Measurements from ENCODE around the gene NAV2. TPM values are rescaled to one million over a fixed set of nuclear protein-coding genes. Genes with fewer than 3 reads are reported as not detected.
A peak's percentile ranks its signal among the peaks of the same experiment; 100 is the strongest.

Gene NAV2
- polyA plus RNA-seq, 1 donor (not counting 4 experiments of a cell fraction or from before 2014, with no cell fraction given): 4.0 TPM

- Histone ChIP-seq H3K4me1 (ENCODE audit: control insufficient read depth, extremely low read depth, insufficient read depth, low read length) (peaks cover 29% of the 10 kb centered on the region), H4K20me1 (ENCODE audit: control insufficient read depth, extremely low read depth, insufficient read depth, low read length) (no peaks in the 10 kb centered on the region), H3K27me3 (ENCODE audit: control insufficient read depth, extremely low read depth, insufficient read depth, low read length) (no peaks in the 10 kb centered on the region), H3K9ac (ENCODE audit: control insufficient read depth, extremely low read depth, insufficient read depth, low read length) (no peak overlapping the region), H3K4me2 (ENCODE audit: control insufficient read depth, extremely low read depth, insufficient read depth, low read depth, low read length) (no peak overlapping the region), H3K9me1 (ENCODE audit: control insufficient read depth, extremely low read depth, insufficient read depth, low read length) (no peaks in the 10 kb centered on the region), H3K27ac (ENCODE audit: control insufficient read depth, insufficient read depth, low read length) (no peak overlapping the region), H2AFZ (ENCODE audit: control insufficient read depth, low read length) (no peak overlapping the region), H3K79me2 (ENCODE audit: control insufficient read depth, insufficient read depth, low read length) (no peaks in the 10 kb centered on the region), H3K9me3 (ENCODE audit: control insufficient read depth, low read depth, low read length) (no peaks in the 10 kb centered on the region), H3K36me3 (ENCODE audit: control insufficient read depth in 2 of 2, extremely low read depth in 1 of 2, insufficient read depth in 2 of 2, low read length in 2 of 2) (no peaks in the 10 kb centered on the region), H3K4me3 (ENCODE audit: control insufficient read depth in 2 of 3, extremely low read depth in 1 of 3, insufficient read depth in 2 of 3, low read depth in 1 of 3, low read length in 3 of 3) (no peak overlapping the region)
- no peak for FAIRE-seq
- dilution Hi-C loops (cut with MboI; ENCODE audit: extremely low pct_ligation_motif_present, low sequenced_read_pairs): no loop called here
- TF ChIP-seq EZH2 (IDR thresholded peaks at IDR 0.05; ENCODE audit: low read length): no peak
- no peak for DNase-seq (ENCODE audit: low read depth, low spot score)
These were observed 296.4 kb downstream of the NAV2 start for GRCh38 chr11:20008871-20009644.

- peak overlapping the region; percentile 67 for H3K4me2 ChIP-seq (ENCODE audit: control insufficient read depth, extremely low read depth, insufficient read depth, low read depth, low read length)
These were observed 297.7 kb downstream of the NAV2 start for GRCh38 chr11:20010156-20010850.

More at GRCh38 chr11:20010156-20010850, 297.7 kb downstream of the NAV2 start:
- peaks cover 29% of the 10 kb centered on the region for H3K4me1 ChIP-seq (ENCODE audit: control insufficient read depth, extremely low read depth, insufficient read depth, low read length)
- H3K9ac ChIP-seq (ENCODE audit: control insufficient read depth, extremely low read depth, insufficient read depth, low read length): peak overlapping the region; percentile 68
- no peaks in the 10 kb centered on the region for H3K27me3 ChIP-seq (ENCODE audit: control insufficient read depth, extremely low read depth, insufficient read depth, low read length)
- no peaks in the 10 kb centered on the region for H3K9me3 ChIP-seq (ENCODE audit: control insufficient read depth, low read depth, low read length)
- no peaks in the 10 kb centered on the region for H4K20me1 ChIP-seq (ENCODE audit: control insufficient read depth, extremely low read depth, insufficient read depth, low read length)
- dilution Hi-C loops (cut with MboI; ENCODE audit: extremely low pct_ligation_motif_present, low sequenced_read_pairs): no loop called here
- FAIRE-seq: no peak
- no peaks in the 10 kb centered on the region for H3K36me3 ChIP-seq (ENCODE audit: control insufficient read depth in 2 of 2, extremely low read depth in 1 of 2, insufficient read depth in 2 of 2, low read length in 2 of 2)
- H3K4me3 ChIP-seq (ENCODE audit: control insufficient read depth in 2 of 3, extremely low read depth in 1 of 3, insufficient read depth in 2 of 3, low read depth in 1 of 3, low read length in 3 of 3): no peak overlapping the region
- H3K27ac ChIP-seq (ENCODE audit: control insufficient read depth, insufficient read depth, low read length): peak overlapping the region; percentile 93
- DNase-seq (ENCODE audit: low read depth, low spot score): no peak
- H3K9me1 ChIP-seq (ENCODE audit: control insufficient read depth, extremely low read depth, insufficient read depth, low read length): no peaks in the 10 kb centered on the region
- H3K79me2 ChIP-seq (ENCODE audit: control insufficient read depth, insufficient read depth, low read length): no peaks in the 10 kb centered on the region
- TF ChIP-seq CTCF (optimal IDR thresholded peaks at IDR 0.05 in 1 of 3, IDR thresholded peaks at IDR 0.05 in 1 of 3, conservative IDR thresholded peaks at IDR 0.05 in 1 of 3; ENCODE audit: extremely low read depth in 1 of 3, insufficient read depth in 2 of 3, low read length in 3 of 3) (no peak), EZH2 (IDR thresholded peaks at IDR 0.05; ENCODE audit: low read length) (no peak)
- peak overlapping the region; percentile 61 for H2AFZ ChIP-seq (ENCODE audit: control insufficient read depth, low read length)
